Measurements from ENCODE around the gene INVS. TPM values are rescaled to one million over a fixed set of nuclear protein-coding genes. Genes with fewer than 3 reads are reported as not detected.

Gene INVS
- total RNA-seq, 4 donors from 2014 or later: 22.1 to 56.9 (median 37.3) TPM

DNA sequence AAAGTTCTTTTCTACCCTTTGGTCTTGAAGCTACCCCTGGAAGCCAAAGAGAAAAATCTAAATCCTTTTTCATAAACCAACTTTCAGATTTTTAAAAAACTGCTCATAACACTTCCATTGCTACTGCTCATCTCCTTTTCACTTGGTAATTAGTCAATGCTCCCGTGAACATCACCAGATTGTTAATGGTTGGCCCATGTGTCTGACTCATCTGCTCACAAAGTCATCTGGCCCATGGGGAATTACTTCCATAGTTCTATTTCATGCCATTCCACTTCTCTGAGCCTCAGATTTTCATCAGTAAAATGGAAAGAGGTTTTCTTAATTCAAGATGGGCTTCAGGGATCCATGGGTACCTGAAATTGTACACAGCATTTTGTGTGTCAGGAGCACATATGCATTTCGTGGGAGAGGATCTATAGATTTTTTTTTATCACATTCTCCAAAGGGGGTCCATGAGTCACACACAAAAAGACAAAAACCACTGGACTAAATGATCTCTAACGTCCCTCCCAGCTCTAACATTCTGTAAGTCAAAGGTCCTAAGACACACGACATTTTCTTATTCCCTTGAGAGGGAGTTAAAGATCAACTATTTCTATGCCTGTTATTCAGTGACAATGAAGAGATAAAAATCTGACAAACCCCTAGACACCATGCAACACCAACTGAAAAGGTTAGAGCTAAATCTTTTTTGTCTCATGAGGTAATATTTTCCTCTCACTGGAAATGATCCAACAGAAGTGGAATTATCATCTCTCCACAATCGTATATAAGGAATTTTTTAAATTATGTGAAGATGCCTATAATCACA is 178.3 kb downstream of the INVS start:
- Histone ChIP-seq H3K4me1 (no peaks in the 10 kb centered on the region), H3K27me3 (no peaks in the 10 kb centered on the region), H3K27ac (no peak overlapping the region), H3K4me3 (no peak overlapping the region), H3K36me3 (peaks cover 0 to 8% (median 0%) of the 10 kb centered on the region in 3 donors), H3K9me3 (no peaks in the 10 kb centered on the region)
- DNase-seq: no peak
- no peak for TF ChIP-seq CTCF (IDR thresholded peaks at IDR 0.05)
- TF ChIP-seq POLR2A (IDR thresholded peaks at IDR 0.05): no peak

GRCh38 chr9:100281066-100281465 is 182.0 kb downstream of the INVS start:
- no peak overlapping the region for H3K4me3 ChIP-seq
- peaks cover 0 to 26% (median 0%) of the 10 kb centered on the region in 3 donors for H3K36me3 ChIP-seq
- no peaks in the 10 kb centered on the region for H3K4me1 ChIP-seq
- peaks cover 0 to 4% (median 0%) of the 10 kb centered on the region in 4 donors for H3K9me3 ChIP-seq
- TF ChIP-seq POLR2A (IDR thresholded peaks at IDR 0.05) (no peak), CTCF (IDR thresholded peaks at IDR 0.05) (no peak)
- H3K27ac ChIP-seq: no peak overlapping the region
- no peak for DNase-seq
- H3K27me3 ChIP-seq: no peaks in the 10 kb centered on the region

DNA sequence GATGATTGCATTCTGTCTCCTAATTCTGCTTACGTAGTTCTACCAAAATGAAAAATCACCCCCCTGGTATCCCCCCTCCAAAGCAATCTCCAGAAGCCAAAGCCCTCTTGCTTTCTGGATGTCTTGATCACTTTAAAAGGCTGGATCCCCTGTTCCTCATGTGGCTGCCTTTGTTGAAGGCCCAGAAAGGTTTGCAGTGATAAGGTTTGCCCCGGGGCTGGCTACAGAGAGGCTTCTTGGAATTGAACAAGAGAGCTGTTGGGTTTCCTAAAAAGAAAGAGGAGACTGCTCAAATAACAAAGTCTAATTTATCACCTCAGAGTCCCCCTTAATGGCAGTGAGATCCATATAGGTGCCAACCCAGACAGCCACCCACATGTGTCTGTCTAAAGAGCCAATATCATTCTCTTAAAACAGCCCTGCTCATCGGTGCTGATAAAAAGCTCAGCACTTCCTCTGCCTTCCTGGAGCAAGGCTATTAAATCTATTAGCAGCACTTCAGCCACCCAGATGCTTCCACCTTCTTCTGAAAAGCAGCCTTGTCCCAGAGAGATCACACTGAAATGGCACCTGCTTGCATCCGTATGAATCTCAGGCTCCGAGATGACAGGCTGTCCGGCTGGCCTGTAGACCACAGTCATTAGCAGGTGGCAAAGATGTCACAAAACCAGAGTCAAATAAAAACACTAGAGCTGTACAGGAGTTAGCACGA is 182.8 kb downstream of the INVS start:
- Histone ChIP-seq H3K27ac (no peak overlapping the region), H3K4me3 (no peak overlapping the region), H3K9me3 (peaks cover 0 to 4% (median 0%) of the 10 kb centered on the region in 4 donors), H3K36me3 (peaks cover 0 to 19% (median 0%) of the 10 kb centered on the region in 3 donors), H3K4me1 (no peaks in the 10 kb centered on the region), H3K27me3 (no peaks in the 10 kb centered on the region)
- DNase-seq: no peak
- TF ChIP-seq POLR2A (IDR thresholded peaks at IDR 0.05) (no peak), CTCF (IDR thresholded peaks at IDR 0.05) (no peak)

GRCh38 chr9:100282388-100282719 is 183.3 kb downstream of the INVS start:
- Histone ChIP-seq H3K9me3 (peaks cover 0 to 4% (median 0%) of the 10 kb centered on the region in 4 donors), H3K4me3 (no peak overlapping the region), H3K36me3 (peaks cover 0 to 24% (median 0%) of the 10 kb centered on the region in 3 donors), H3K27ac (no peak overlapping the region), H3K4me1 (no peaks in the 10 kb centered on the region), H3K27me3 (no peaks in the 10 kb centered on the region)
- TF ChIP-seq CTCF (IDR thresholded peaks at IDR 0.05) (no peak), POLR2A (IDR thresholded peaks at IDR 0.05) (no peak)
- no peak for DNase-seq

DNA sequence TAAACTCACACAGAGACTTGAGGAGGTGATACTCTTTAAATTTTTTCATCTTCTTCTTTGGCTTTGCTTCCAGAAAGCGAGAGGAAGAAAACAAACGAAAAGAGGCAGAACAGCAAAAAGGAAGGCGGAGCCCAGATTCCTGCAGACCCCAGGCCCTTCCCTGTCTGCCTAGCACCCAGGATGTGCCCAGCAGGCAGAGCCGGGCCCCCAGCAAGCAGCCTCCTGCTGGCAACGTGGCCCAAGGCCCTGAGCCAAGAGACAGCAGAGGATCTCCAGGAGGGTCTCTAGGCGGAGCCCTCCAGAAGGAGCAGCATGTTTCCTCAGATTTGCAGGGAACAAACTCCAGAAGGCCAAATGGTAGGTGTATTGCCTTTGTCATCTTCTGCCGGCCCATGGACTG is 185.2 kb downstream of the INVS start:
- no peak for TF ChIP-seq POLR2A (IDR thresholded peaks at IDR 0.05)
- TF ChIP-seq CTCF (IDR thresholded peaks at IDR 0.05): no peak
- Histone ChIP-seq H3K27ac (no peak overlapping the region), H3K9me3 (peaks cover 0 to 4% (median 0%) of the 10 kb centered on the region in 4 donors), H3K36me3 (peaks cover 0 to 35% (median 0%) of the 10 kb centered on the region in 3 donors), H3K4me3 (no peak overlapping the region), H3K4me1 (no peaks in the 10 kb centered on the region), H3K27me3 (no peaks in the 10 kb centered on the region)
- no peak for DNase-seq
